K562 (cell line): ENCODE measurements around the gene AGFG2. TPM values are rescaled to one million over a fixed set of nuclear protein-coding genes. Genes with fewer than 3 reads are reported as not detected.

ENCODE experiments used
- ETV6 ChIP-seq, 3 experiments: fragments of 150-350 bp in 1 of 3; sonication (generic) in 1 of 3; formaldehyde crosslinking in 1 of 3; IDR thresholded peaks; 2 replicates each; pipeline versions ENCODE4 v1.6.1 to v1.8.0; 2014 to 2022; ENCODE audit warnings: borderline replicate concordance in 2 of 3, low read depth in 2 of 3, antibody characterized with exemption in 1 of 3, low read length in 1 of 3, mild to moderate bottlenecking in 1 of 3, missing genetic modification reagents in 1 of 3
- FOS ChIP-seq: IDR thresholded peaks from 3 replicates; pipeline ENCODE4 v1.6.1; 2011; ENCODE audit not compliant: insufficient read length; ENCODE audit errors: extremely low read depth
- FOSL1 ChIP-seq: fragments of 200-800 bp; sonication (Bioruptor generic); conservative IDR thresholded peaks from 2 replicates; pipeline ENCODE4 v1.6.1; 2016; ENCODE audit warnings: missing genetic modification characterization, missing compliant biosample characterization
- HNRNPUL1 ChIP-seq: fragments of 200-400 bp; formaldehyde crosslinking; IDR thresholded peaks from 2 replicates; pipeline ENCODE4 v1.6.1; 2017; ENCODE audit warnings: low read length
- KAT8 ChIP-seq: fragments of 450-650 bp; IDR thresholded peaks from 2 replicates; pipeline ENCODE4 v1.6.1; 2016; ENCODE audit warnings: low read depth, mild to moderate bottlenecking
- LARP7 ChIP-seq: fragments of 450-650 bp; IDR thresholded peaks from 2 replicates; pipeline ENCODE4 v1.6.1; 2016
- LCOR ChIP-seq: sonication (generic); formaldehyde crosslinking; IDR thresholded peaks from 2 replicates; pipeline ENCODE4 v1.8.0; 2022; ENCODE audit warnings: mild to moderate bottlenecking, missing genetic modification reagents
- MECOM ChIP-seq: fragments of 250-450 bp; sonication (Bioruptor Pico); IDR thresholded peaks from 2 replicates; pipeline ENCODE4 v1.8.0; 2022; ENCODE audit warnings: inconsistent platforms
- MYBL2 ChIP-seq, 2 experiments: fragments of 450-650 bp in 1 of 2; sonication (generic) in 1 of 2; formaldehyde crosslinking in 1 of 2; IDR thresholded peaks; 2 replicates each; pipeline versions ENCODE4 v1.6.1 to v1.8.1; 2017 to 2022; ENCODE audit warnings: borderline replicate concordance in 1 of 2, inconsistent platforms in 1 of 2, low read depth in 1 of 2, mild to moderate bottlenecking in 1 of 2, missing genetic modification reagents in 1 of 2, moderate library complexity in 1 of 2
- NFE2 ChIP-seq: IDR thresholded peaks from 2 replicates; pipeline ENCODE4 v1.6.1; 2014; ENCODE audit warnings: antibody characterized with exemption, low read depth
- NR2C2 ChIP-seq, 2 experiments: fragments of 200-800 bp in 1 of 2; sonication (Bioruptor generic) in 1 of 2; sonication (generic) in 1 of 2; formaldehyde crosslinking in 1 of 2; IDR thresholded peaks; 2 replicates each; pipeline versions ENCODE4 v1.6.1 to v1.8.0; 2016 to 2022; ENCODE audit warnings: mild to moderate bottlenecking in 1 of 2, missing compliant biosample characterization in 1 of 2, missing genetic modification characterization in 1 of 2, missing genetic modification reagents in 1 of 2
- NRF1 ChIP-seq, 2 experiments: fragments of 450-650 bp; IDR thresholded peaks in 1 of 2; conservative IDR thresholded peaks in 1 of 2; 2 replicates each; pipeline ENCODE4 v1.6.1; 2014; ENCODE audit warnings: mild to moderate bottlenecking in 2 of 2
- SRF ChIP-seq, 2 experiments: fragments of 250-450, 450-650 bp in 1 of 2; sonication (Bioruptor Pico) in 1 of 2; sonication (generic) in 1 of 2; formaldehyde crosslinking; IDR thresholded peaks; 2 replicates each; pipeline versions ENCODE4 v1.5.0 to v1.5.1; 2020 to 2022; ENCODE audit warnings: mild to moderate bottlenecking in 1 of 2, missing genetic modification reagents in 1 of 2
- TAL1 ChIP-seq: fragments of 450-650 bp; IDR thresholded peaks from 2 replicates; pipeline ENCODE4 v1.6.1; 2016; ENCODE audit warnings: mild to moderate bottlenecking
- TBP ChIP-seq: optimal IDR thresholded peaks from 2 replicates; pipeline ENCODE3; 2011; ENCODE audit warnings: low read depth, low read length, improper control_type of control experiment
- TEAD4 ChIP-seq, 2 experiments: sonication (generic) in 1 of 2; formaldehyde crosslinking in 1 of 2; IDR thresholded peaks; 2 replicates each; pipeline versions ENCODE4 v1.6.1 to v1.8.0; 2012 to 2022; ENCODE audit warnings: borderline replicate concordance in 1 of 2, inconsistent platforms in 1 of 2, low read length in 1 of 2, mild to moderate bottlenecking in 1 of 2, missing genetic modification reagents in 1 of 2
- TOE1 ChIP-seq, 2 experiments: fragments of 450-650 bp in 1 of 2; sonication (generic) in 1 of 2; formaldehyde crosslinking in 1 of 2; IDR thresholded peaks; 2 replicates each; pipeline versions ENCODE4 v1.7.1 to v1.8.0; 2016 to 2022; ENCODE audit warnings: borderline replicate concordance in 2 of 2, mild to moderate bottlenecking in 2 of 2, antibody characterized with exemption in 1 of 2, inconsistent platforms in 1 of 2, low read depth in 1 of 2, missing genetic modification reagents in 1 of 2, moderate library complexity in 1 of 2
- ZNF232 ChIP-seq: sonication (generic); formaldehyde crosslinking; IDR thresholded peaks from 2 replicates; pipeline ENCODE4 v1.8.0; 2022; ENCODE audit warnings: mild to moderate bottlenecking, missing genetic modification reagents
- ZNF316 ChIP-seq: fragments of 450-650 bp; IDR thresholded peaks from 2 replicates; pipeline ENCODE4 v1.6.1; 2016
- ZNF384 ChIP-seq: IDR thresholded peaks from 2 replicates; pipeline ENCODE4 v1.6.1; 2012; ENCODE audit warnings: low read depth, low read length, improper control_type of control experiment
- ZNF41 ChIP-seq: fragments of 250-450 bp; sonication (Bioruptor Pico); conservative IDR thresholded peaks from 2 replicates; pipeline ENCODE4 v1.4.0; 2020; ENCODE audit warnings: mild to moderate bottlenecking
- ZNF77 ChIP-seq: fragments of 250-450 bp; sonication (Bioruptor Pico); IDR thresholded peaks from 2 replicates; pipeline ENCODE4 v1.5.0; 2020
- polyA plus RNA-seq, 8 experiments: library from polyadenylated mRNA; depleted of rRNA in 4 of 8; stranded (reverse) in 5 of 8; unstranded in 3 of 8; fragments of >200 nt; fragmentation: Nextera tagmentation in 2 of 8; fragmentation: Illumina TruSeq in 1 of 8; extraction: Ambion mirVana in 2 of 8; extraction: Trizol in 1 of 8; gene quantifications; 2 replicates each; pipeline versions ENCODE4 v1.2.1 to v1.2.3, GENCODE V29; 2011 to 2014; ENCODE audit warnings: inconsistent platforms in 1 of 8, missing spikeins in 1 of 8
- total RNA-seq, 7 experiments: library from RNA; depleted of rRNA in 6 of 7; stranded (reverse); fragments of >200 nt in 6 of 7; fragmentation: Illumina TruSeq in 2 of 7; extraction: Trizol in 2 of 7; gene quantifications; 2 replicates each; pipeline versions ENCODE4 v1.2.1 to v1.2.3, GENCODE V29; 2011 to 2021; ENCODE audit warnings: low replicate concordance in 1 of 7
- TF ChIP-seq, protein P1 (sequence below): fragments of 250-450 bp; sonication (Bioruptor Pico); IDR thresholded peaks from 2 replicates; pipeline ENCODE4 v1.9.0; 2021; ENCODE audit warnings: mild to moderate bottlenecking, inconsistent platforms

Gene AGFG2
- total and polyA plus RNA-seq, 9 of the 15 experiments (the other 6 are each of a cell fraction or from before 2014, with no cell fraction given) = 0.31 to 23.1 (median 6.5) TPM

DNA sequence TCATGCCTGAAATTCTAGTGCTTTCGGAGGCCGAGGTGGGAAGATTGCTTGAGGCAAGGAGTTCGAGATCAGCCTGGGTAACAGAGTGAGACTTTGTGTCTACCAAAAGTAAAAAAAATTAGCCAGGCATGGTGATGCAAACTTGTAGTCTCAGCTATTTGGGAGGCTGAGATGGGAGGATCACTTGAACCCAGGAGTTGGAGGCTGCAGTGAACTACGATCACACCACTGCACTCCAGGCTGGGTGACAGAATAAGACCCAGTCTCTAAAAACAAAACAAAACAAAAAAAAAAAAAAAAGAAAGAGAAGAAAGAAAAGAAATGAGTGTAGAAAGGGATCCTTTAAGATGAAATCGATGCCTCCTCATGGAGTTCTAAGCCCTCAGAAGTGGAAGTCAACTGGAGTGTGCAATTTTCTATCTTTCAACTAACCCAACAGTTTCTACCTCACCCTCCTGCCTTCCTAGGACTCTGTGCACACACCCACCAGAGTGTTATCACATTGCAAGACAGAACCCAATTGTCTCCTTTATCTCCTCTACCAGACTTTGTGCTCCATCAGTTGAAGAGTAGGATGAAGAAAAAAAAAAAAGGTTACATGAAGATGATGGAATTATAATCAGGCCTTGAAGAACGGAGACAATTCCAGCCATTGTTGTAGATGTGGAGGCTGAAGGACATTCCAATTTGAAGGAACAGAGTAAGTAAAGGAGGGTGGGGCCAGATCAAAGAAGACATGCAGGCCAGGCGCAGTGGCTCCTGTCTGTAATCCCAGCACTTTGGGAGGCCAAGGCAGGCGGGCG lies 28.4 kb upstream of the AGFG2 start (continued):
- TF ChIP-seq, protein P1, sequence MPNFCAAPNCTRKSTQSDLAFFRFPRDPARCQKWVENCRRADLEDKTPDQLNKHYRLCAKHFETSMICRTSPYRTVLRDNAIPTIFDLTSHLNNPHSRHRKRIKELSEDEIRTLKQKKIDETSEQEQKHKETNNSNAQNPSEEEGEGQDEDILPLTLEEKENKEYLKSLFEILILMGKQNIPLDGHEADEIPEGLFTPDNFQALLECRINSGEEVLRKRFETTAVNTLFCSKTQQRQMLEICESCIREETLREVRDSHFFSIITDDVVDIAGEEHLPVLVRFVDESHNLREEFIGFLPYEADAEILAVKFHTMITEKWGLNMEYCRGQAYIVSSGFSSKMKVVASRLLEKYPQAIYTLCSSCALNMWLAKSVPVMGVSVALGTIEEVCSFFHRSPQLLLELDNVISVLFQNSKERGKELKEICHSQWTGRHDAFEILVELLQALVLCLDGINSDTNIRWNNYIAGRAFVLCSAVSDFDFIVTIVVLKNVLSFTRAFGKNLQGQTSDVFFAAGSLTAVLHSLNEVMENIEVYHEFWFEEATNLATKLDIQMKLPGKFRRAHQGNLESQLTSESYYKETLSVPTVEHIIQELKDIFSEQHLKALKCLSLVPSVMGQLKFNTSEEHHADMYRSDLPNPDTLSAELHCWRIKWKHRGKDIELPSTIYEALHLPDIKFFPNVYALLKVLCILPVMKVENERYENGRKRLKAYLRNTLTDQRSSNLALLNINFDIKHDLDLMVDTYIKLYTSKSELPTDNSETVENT (CRISPR knock-in tag) = no peak
- TF ChIP-seq TAL1 (peak; percentile 97), TEAD4 (IDR thresholded peaks at IDR 0.05; ENCODE audit: low read length) (peak; percentile 95), TEAD4 (CRISPR knock-in tag; IDR thresholded peaks at IDR 0.05; ENCODE audit: borderline replicate concordance) (no peak), ZNF384 (peak; percentile 98), TBP (peak; percentile 55), ZNF41 (CRISPR knock-in tag) (no peak), KAT8 (no peak), FOSL1 (tag) (no peak), TOE1 (IDR thresholded peaks at IDR 0.05; ENCODE audit: borderline replicate concordance) (peak; percentile 21; the same call in 1 of the 2 replicates), TOE1 (CRISPR knock-in tag; IDR thresholded peaks at IDR 0.05; ENCODE audit: borderline replicate concordance, low read depth) (no peak), ZNF232 (no peak), NRF1 (conservative IDR thresholded peaks at IDR 0.05 in 1 of 2, IDR thresholded peaks at IDR 0.05 in 1 of 2) (peak in 1 of 2 experiments; percentile 35; a peak in 2 of 4 replicates), ZNF316 (peak; percentile 12; the same call in 1 of the 2 replicates), HNRNPUL1 (0 out of 2 replicates have a peak, but pooled peaks have one; percentile 42), MYBL2 (IDR thresholded peaks at IDR 0.05; ENCODE audit: low read depth) (0 out of 2 replicates have a peak, but pooled peaks have one; percentile 26), MYBL2 (CRISPR knock-in tag; IDR thresholded peaks at IDR 0.05; ENCODE audit: borderline replicate concordance) (no peak), FOS (no peak), SRF (CRISPR knock-in tag; IDR thresholded peaks at IDR 0.05) (no peak), MECOM (CRISPR knock-in tag) (peak; percentile 84), NR2C2 (CRISPR knock-in tag; IDR thresholded peaks at IDR 0.05) (no peak), NR2C2 (tag; IDR thresholded peaks at IDR 0.05) (no peak), NFE2 (no peak), ETV6 (IDR thresholded peaks at IDR 0.05; ENCODE audit: borderline replicate concordance in 1 of 2, low read depth in 2 of 2, low read length in 1 of 2) (no peak), ETV6 (CRISPR knock-in tag; IDR thresholded peaks at IDR 0.05; ENCODE audit: borderline replicate concordance) (no peak), LARP7 (peak; percentile 75; the same call in 1 of the 2 replicates), LCOR (CRISPR knock-in tag) (peak; percentile 78; the same call in 1 of the 2 replicates), ZNF77 (CRISPR knock-in tag) (no peak)
